DMS53 (cell line): ENCODE data around the gene CDH13.

Source experiments
- DNase-seq: peaks from one replicate; lab custom pipeline; 2025; lab: John Stamatoyannopoulos, UW

CDH13 gene

DNA sequence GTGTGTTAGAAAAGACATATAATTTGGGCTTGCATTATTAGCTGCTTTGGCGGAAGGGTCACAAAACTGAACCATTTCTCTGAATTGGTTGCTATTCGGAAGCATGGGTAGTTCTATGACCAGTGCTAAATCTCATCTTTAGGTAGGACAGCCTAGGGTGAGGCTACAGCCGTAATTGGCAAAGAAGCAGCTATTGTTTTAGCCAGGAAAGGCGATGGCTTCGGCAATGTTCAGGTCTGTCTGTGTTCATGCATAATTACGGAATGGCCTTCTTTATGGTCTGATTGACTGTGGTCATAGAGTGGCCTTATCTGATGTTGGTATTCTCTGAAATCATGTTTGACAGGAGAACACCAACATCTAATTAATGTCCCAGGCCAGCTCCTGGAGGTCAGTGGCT is 812.6 kb downstream of the CDH13 start:
- no peak for DNase-seq

- DNase-seq, result peak; percentile 55
These were observed 814.7 kb downstream of the CDH13 start for GRCh38 chr16:83441517-83441916.

DNA sequence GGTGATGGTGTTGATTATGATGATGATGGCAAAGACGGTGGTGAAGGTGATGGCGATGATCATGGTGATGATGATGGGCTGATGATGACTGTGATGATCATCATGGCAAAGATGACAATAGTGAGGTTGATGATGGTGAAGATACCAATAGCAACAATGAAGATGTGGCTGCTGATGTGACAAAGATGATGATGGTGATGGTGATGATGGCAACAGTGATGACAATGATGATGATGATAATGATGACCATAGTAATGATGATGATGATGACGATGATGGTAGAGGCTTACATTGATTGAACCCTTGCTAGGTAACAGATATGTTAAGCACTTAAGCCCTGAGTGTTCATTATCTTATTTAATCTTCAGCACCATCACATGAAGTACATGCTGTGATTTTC is 817.2 kb downstream of the CDH13 start:
- no peak for DNase-seq

DNA sequence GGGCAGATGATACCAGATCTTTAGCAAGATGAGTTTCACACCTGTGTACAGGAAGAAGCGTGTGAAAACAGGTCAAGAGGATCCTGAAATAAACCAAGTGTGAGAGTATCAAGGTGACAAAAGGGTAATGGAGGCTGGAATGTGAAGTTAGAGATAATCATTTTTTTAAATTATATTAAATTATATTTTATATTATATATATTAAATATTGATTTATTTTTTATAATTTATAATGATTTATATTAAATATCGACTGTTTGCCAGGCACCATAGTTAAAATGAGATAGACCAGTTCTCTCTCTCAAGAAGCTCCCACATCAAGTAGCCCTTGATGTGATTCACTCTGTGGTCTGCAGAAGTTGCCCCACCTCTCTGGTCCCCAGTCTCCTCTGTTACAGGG is 820.8 kb downstream of the CDH13 start:
- no peak for DNase-seq

DNA sequence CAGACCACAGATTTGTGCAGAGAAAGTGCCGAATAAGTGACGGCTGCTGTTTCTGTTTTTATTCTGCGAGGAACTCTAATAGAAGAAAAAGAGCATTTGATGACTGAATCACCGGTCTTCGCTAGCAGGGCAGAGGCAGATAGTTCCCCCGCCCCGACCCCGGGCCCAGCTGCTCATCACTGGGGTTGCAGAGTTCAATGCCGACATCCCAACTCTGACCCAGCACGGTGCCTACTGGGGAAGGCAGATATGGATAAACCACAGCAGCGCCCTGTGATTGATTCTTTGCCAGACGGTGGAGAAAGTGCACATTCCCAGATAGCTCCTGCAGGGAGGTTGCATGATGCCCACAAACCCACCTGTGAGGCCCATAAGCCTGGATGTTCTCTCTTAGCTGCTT is 823.1 kb downstream of the CDH13 start:
- DNase-seq, result no peak

DNA sequence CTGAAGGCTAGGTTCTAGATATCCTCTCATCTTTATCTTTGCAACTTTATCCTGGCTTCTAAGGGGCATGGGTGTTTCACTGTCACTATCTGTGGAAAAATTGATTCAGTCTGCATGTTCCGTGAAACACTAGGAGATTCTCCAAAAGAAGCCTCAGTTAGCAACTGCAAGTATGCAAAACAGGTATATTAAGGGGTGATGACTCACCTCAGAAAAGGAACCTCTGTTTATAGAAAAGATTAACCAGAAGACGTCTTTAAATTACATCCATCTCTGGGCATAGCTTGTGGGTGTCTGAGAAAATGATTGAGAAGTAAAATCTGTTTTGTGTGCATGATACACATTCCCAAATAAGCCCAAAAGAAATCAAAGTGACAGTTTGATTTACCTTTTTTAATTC is 827.2 kb downstream of the CDH13 start:
- no peak for DNase-seq

GRCh38 chr16:83455716-83456115 is 828.9 kb downstream of the CDH13 start:
- no peak for DNase-seq

- DNase-seq, result no peak
These were observed 830.2 kb downstream of the CDH13 start for GRCh38 chr16:83456934-83457333.

- DNase-seq, result no peak
These were observed 831.8 kb downstream of the CDH13 start for GRCh38 chr16:83458612-83459011.

DNA sequence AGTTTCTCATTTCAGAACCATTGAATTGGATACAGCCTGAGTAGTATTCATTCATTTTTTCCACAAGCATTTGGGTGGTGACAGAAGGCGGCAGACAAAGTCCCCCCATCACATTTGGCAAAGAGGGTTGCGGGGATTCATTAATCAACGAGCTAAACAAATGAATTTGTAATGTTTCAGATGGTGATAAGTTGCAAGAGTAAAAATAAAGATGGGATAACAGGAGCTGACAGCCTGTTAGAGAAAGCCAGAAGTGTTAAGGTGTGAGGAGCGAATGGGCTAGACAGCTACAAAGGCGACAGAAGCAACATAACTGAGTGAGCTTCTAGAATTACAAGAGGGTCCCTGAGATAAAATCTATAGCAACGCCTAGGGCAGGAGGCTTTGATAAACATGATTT is 838.2 kb downstream of the CDH13 start:
- no peak for DNase-seq

DNA sequence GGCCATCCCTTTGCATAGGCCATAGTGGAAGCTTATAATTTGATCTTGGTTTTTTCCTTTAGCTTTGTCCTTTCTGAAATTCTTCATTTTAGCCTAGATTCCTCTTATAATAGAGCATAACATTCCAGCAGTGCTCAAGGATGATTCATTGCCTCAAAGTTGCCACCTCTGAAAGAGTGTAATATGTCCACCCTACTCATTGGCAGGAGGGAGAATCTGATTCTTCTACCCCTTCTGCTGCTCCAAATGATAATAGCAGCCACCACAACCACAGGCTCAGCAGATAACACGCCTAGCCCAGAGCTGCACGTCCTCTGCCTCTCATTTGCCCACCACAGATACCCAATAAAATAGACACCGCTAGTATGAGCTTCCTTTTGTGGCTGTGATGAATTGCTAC is 843.6 kb downstream of the CDH13 start:
- no peak for DNase-seq

DNA sequence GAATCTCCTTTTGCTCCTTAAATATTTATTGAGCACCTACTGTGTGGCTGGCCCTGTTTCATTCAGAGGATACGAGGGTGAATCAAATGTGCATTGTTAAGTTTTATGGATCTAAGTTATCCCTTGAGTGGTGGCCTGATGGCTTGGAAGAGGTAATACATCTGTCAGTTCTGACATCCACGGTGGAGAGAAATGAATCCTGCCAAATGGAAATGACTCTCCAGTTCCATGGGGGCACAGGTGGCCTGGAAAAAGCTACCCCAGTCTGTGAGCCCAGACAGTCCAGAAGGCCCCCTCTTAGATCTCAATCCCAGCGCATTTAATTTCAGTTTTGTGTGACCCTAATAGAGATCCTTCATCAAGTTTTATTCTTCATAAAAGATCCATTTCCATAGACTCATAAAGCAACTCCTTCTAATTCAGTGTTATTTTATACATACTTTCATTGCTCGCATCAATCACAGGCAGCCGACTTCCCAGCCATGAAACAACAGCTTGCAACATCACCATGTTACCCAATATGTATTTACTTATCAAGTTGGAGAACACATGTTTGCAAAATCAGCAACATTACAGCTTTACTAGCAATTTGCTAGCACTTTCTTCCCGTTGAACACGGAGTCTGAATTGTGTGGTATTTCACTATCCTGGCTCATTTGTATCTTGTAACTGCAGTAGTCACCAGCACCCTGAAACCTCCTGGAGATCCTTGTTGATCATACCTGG is 846.2 kb downstream of the CDH13 start:
- no peak for DNase-seq

GRCh38 chr16:83473926-83474650 is 847.3 kb downstream of the CDH13 start:
- DNase-seq, result no peak

- peak; percentile 2 for DNase-seq
These were observed 848.3 kb downstream of the CDH13 start for GRCh38 chr16:83475108-83475507.

GRCh38 chr16:83481589-83481988 is 854.8 kb downstream of the CDH13 start:
- DNase-seq, result no peak

- DNase-seq, result no peak
These were observed 855.9 kb downstream of the CDH13 start for GRCh38 chr16:83482545-83483162.

DNA sequence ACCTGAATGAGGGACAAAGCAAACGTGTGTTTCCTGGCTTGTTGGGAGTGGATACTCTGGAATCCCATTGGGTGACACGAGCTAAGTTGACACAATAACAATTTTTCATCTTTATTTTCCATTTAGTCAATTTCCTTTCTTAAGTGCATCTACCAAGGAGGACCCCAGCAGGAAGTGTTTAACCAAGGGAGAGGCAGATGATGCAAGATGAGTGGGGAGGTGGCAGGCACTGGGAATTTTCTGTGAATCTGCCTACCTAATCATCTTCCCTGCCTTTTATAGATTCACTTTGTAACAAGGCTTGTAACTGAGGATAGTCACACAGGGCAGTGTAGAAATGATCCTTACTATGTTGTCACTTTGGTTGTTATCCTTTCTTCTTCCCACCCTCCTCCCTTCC is 863.3 kb downstream of the CDH13 start:
- DNase-seq, result no peak

- DNase-seq, result no peak
These were observed 867.7 kb downstream of the CDH13 start for GRCh38 chr16:83494459-83494858.

GRCh38 chr16:83501481-83501880 is 874.7 kb downstream of the CDH13 start:
- no peak for DNase-seq

- DNase-seq, result no peak
These were observed 881.5 kb downstream of the CDH13 start for GRCh38 chr16:83508295-83508694.

DNA sequence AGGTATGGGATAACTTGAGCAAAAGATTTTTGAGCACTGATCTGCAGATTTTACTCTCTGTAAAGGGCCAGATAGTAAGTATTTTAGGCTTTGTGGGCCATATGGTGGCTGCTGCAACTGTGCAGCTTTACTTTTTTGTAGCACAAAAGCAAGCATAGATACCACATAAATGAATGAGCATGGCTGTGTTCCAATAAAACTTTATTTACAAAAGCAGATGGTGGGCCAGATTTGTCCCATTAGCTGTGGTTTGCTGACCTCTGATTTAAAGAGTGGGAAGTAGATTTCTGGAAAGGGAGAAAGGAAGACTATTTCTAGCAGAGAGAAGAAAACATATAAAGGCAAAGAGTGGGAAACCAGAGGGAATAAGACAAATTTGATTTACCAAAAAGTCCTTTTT is 882.5 kb downstream of the CDH13 start:
- no peak for DNase-seq

GRCh38 chr16:83510906-83511305 is 884.1 kb downstream of the CDH13 start:
- DNase-seq, result no peak

DNA sequence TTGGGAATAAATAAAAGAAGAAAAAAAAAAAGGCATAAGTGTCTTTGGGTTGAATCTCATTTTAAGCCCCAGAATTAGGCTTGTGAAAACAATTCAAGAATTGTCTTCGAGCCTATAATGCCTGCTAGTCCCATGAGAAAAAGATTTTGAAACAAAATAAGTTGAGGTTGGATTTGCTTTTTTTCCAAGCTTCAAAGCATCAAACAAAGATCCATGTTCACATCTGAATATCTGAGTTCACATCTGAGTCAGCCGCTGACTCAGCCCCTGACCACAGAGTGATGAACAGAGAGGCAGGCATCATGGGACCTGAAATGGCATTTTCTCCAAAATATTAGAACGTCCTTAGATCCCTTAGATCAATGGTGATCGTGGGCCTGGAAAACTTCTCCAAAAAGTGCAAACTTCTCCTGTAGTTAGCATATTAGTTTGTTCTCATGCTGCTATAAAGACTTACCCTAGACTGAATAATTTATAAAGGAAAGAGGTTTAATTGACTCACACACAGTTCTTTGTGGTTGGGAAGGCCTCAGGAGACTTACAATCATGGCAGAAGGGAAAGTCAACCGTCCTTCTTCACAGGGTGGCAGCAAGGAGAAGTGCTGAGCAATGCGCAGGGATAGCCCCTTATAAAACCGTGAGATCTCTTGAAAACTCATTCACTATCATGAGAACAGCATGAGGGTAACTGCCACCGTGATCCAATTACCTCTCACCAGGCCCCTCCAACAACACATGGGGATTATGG is 886.4 kb downstream of the CDH13 start:
- DNase-seq, result peak; percentile 3
